ENCODE measurements around the gene MTERF1. TPM values are rescaled to one million over a fixed set of nuclear protein-coding genes. Genes with fewer than 3 reads are reported as not detected.

Gene MTERF1
- total RNA-seq, 1 experiment from 2014 or later, result 12.0 TPM

DNA sequence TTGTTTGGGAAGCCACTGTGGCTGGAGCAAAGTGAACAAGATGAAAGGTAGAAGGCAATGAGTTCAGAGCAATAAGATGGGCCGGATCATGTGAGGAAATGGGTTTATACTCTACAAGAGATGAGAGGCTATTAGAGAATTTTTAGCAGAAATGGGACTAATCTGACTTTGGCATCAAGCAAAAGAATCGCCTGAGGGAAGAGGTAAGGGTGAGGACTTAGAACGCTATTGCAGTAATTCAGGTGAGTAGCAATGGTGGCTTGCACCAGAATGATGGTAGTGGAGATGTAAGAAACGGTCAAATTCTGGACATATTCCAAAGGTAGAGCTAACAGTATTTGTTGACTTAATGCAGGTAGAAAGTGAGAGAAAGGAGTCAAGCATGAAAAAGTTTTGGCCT is 30.6 kb upstream of the MTERF1 start:
- peaks cover 3% of the 10 kb centered on the region; the same call in 1 of the 2 replicates for H3K36me3 Mint-ChIP-seq
- DNase-seq (ENCODE audit: low spot score) (no peak), ATAC-seq (no peak)
- ChIA-PET CTCF (no interaction called here), POLR2A (no interaction called here)
- no peak overlapping the region for H3K4me3 Mint-ChIP-seq
- peaks cover 13% of the 10 kb centered on the region for H3K9me3 Mint-ChIP-seq
- peaks cover 11% of the 10 kb centered on the region for H3K4me1 Mint-ChIP-seq
- no peak overlapping the region for H3K27ac Mint-ChIP-seq
- H3K27me3 Mint-ChIP-seq (ENCODE audit: low read depth), result peaks cover 14% of the 10 kb centered on the region
- no peak for TF ChIP-seq ZBTB21 (CRISPR knock-in tag; IDR thresholded peaks at IDR 0.05; ENCODE audit: borderline replicate concordance)
- TF ChIP-seq, protein P1, sequence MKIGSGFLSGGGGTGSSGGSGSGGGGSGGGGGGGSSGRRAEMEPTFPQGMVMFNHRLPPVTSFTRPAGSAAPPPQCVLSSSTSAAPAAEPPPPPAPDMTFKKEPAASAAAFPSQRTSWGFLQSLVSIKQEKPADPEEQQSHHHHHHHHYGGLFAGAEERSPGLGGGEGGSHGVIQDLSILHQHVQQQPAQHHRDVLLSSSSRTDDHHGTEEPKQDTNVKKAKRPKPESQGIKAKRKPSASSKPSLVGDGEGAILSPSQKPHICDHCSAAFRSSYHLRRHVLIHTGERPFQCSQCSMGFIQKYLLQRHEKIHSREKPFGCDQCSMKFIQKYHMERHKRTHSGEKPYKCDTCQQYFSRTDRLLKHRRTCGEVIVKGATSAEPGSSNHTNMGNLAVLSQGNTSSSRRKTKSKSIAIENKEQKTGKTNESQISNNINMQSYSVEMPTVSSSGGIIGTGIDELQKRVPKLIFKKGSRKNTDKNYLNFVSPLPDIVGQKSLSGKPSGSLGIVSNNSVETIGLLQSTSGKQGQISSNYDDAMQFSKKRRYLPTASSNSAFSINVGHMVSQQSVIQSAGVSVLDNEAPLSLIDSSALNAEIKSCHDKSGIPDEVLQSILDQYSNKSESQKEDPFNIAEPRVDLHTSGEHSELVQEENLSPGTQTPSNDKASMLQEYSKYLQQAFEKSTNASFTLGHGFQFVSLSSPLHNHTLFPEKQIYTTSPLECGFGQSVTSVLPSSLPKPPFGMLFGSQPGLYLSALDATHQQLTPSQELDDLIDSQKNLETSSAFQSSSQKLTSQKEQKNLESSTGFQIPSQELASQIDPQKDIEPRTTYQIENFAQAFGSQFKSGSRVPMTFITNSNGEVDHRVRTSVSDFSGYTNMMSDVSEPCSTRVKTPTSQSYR (CRISPR knock-in tag; IDR thresholded peaks at IDR 0.05), result no peak
- TF ChIP-seq ERG (CRISPR knock-in tag; IDR thresholded peaks at IDR 0.05), result no peak
- TF ChIP-seq ZNF232 (CRISPR knock-in tag; IDR thresholded peaks at IDR 0.05), result no peak
- TF ChIP-seq E2F5 (CRISPR knock-in tag; IDR thresholded peaks at IDR 0.05), result no peak
- no peak for TF ChIP-seq TEAD4 (CRISPR knock-in tag; IDR thresholded peaks at IDR 0.05)
- TF ChIP-seq ZNF263 (CRISPR knock-in tag; IDR thresholded peaks at IDR 0.05; ENCODE audit: low read depth), result no peak
- TF ChIP-seq RORB (CRISPR knock-in tag; IDR thresholded peaks at IDR 0.05), result no peak
- TF ChIP-seq, protein P2, sequence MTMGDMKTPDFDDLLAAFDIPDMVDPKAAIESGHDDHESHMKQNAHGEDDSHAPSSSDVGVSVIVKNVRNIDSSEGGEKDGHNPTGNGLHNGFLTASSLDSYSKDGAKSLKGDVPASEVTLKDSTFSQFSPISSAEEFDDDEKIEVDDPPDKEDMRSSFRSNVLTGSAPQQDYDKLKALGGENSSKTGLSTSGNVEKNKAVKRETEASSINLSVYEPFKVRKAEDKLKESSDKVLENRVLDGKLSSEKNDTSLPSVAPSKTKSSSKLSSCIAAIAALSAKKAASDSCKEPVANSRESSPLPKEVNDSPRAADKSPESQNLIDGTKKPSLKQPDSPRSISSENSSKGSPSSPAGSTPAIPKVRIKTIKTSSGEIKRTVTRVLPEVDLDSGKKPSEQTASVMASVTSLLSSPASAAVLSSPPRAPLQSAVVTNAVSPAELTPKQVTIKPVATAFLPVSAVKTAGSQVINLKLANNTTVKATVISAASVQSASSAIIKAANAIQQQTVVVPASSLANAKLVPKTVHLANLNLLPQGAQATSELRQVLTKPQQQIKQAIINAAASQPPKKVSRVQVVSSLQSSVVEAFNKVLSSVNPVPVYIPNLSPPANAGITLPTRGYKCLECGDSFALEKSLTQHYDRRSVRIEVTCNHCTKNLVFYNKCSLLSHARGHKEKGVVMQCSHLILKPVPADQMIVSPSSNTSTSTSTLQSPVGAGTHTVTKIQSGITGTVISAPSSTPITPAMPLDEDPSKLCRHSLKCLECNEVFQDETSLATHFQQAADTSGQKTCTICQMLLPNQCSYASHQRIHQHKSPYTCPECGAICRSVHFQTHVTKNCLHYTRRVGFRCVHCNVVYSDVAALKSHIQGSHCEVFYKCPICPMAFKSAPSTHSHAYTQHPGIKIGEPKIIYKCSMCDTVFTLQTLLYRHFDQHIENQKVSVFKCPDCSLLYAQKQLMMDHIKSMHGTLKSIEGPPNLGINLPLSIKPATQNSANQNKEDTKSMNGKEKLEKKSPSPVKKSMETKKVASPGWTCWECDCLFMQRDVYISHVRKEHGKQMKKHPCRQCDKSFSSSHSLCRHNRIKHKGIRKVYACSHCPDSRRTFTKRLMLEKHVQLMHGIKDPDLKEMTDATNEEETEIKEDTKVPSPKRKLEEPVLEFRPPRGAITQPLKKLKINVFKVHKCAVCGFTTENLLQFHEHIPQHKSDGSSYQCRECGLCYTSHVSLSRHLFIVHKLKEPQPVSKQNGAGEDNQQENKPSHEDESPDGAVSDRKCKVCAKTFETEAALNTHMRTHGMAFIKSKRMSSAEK (CRISPR knock-in tag; IDR thresholded peaks at IDR 0.05; ENCODE audit: borderline replicate concordance), result no peak
- TF ChIP-seq ZNF219 (CRISPR knock-in tag; IDR thresholded peaks at IDR 0.05; ENCODE audit: borderline replicate concordance), result no peak
- no peak for TF ChIP-seq GTF2I (CRISPR knock-in tag; conservative IDR thresholded peaks at IDR 0.05)
- TF ChIP-seq ZNF138 (CRISPR knock-in tag; conservative IDR thresholded peaks at IDR 0.05), result no peak
- no peak for TF ChIP-seq TEAD1 (CRISPR knock-in tag; IDR thresholded peaks at IDR 0.05)
- TF ChIP-seq PRRX2 (CRISPR knock-in tag; IDR thresholded peaks at IDR 0.05), result no peak
- TF ChIP-seq ZNF425 (CRISPR knock-in tag; conservative IDR thresholded peaks at IDR 0.05), result no peak
- no peak for TF ChIP-seq ETV6 (CRISPR knock-in tag; IDR thresholded peaks at IDR 0.05)
- no peak for TF ChIP-seq SP1 (CRISPR knock-in tag; conservative IDR thresholded peaks at IDR 0.05)
- TF ChIP-seq CREM (CRISPR knock-in tag; IDR thresholded peaks at IDR 0.05), result no peak
- TF ChIP-seq TP53 (CRISPR knock-in tag; IDR thresholded peaks at IDR 0.05), result no peak
- TF ChIP-seq, protein P3, sequence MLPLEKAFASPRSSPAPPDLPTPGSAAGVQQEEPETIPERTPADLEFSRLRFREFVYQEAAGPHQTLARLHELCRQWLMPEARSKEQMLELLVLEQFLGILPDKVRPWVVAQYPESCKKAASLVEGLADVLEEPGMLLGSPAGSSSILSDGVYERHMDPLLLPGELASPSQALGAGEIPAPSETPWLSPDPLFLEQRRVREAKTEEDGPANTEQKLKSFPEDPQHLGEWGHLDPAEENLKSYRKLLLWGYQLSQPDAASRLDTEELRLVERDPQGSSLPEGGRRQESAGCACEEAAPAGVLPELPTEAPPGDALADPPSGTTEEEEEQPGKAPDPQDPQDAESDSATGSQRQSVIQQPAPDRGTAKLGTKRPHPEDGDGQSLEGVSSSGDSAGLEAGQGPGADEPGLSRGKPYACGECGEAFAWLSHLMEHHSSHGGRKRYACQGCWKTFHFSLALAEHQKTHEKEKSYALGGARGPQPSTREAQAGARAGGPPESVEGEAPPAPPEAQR (CRISPR knock-in tag; IDR thresholded peaks at IDR 0.05), result no peak

Data from WTC11 (cell line).